Endothelial cell of umbilical vein (primary cell): ENCODE data around the gene AGO1.

Experiments
- CTCF ChIP-seq, 2 donors: IDR thresholded peaks; 1 replicate in 1 of 2; 2 replicates in 1 of 2; pipeline ENCODE4 v1.5.1; 2011; ENCODE audit warnings: low read length in 2 of 2, mild to moderate bottlenecking in 2 of 2, moderate library complexity in 2 of 2, control low read depth in 1 of 2, inconsistent platforms in 1 of 2, low read depth in 1 of 2; ENCODE audit not compliant: insufficient read depth in 1 of 2; ENCODE audit errors: extremely low read depth in 1 of 2
- MAX ChIP-seq: IDR thresholded peaks from 2 replicates; pipeline ENCODE4 v1.6.1; 2011; ENCODE audit not compliant: insufficient read depth, insufficient read length
- POLR2A ChIP-seq: IDR thresholded peaks from 2 replicates; pipeline ENCODE4 v1.6.1; 2012; ENCODE audit warnings: low read depth, mild to moderate bottlenecking, control low read depth, low read length

DNA sequence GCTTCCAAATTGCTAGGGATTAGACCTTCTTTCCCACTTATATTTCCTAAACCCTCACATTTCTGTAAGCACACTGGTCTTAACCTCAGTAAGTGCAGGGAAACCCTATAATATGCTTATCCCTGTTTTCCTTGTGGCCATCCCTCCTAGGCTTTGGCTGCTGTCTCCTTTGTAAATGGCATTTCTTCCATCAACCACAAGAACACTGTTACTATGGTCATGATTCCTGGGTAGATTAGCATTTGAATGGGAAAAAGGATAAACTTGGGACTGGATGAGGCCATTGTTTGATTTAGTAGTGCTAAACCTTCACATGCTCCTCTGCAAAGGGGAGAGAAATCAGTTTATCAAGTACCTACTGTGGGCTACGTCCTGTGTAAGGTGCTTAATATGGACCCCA, 31.7 kb downstream of the AGO1 start:
- TF ChIP-seq MAX (no peak), CTCF (IDR thresholded peaks at IDR 0.05; ENCODE audit: extremely low read depth in 1 of 2, insufficient read depth in 1 of 2, low read depth in 1 of 2, low read length in 2 of 2) (no peak), POLR2A (no peak)
